ENCODE data around the gene SHFL. TPM values are rescaled to one million over a fixed set of nuclear protein-coding genes. Genes with fewer than 3 reads are reported as not detected.

The SHFL gene
- total and polyA plus RNA-seq, 2 donors = 22.8 to 55.6 TPM

DNA sequence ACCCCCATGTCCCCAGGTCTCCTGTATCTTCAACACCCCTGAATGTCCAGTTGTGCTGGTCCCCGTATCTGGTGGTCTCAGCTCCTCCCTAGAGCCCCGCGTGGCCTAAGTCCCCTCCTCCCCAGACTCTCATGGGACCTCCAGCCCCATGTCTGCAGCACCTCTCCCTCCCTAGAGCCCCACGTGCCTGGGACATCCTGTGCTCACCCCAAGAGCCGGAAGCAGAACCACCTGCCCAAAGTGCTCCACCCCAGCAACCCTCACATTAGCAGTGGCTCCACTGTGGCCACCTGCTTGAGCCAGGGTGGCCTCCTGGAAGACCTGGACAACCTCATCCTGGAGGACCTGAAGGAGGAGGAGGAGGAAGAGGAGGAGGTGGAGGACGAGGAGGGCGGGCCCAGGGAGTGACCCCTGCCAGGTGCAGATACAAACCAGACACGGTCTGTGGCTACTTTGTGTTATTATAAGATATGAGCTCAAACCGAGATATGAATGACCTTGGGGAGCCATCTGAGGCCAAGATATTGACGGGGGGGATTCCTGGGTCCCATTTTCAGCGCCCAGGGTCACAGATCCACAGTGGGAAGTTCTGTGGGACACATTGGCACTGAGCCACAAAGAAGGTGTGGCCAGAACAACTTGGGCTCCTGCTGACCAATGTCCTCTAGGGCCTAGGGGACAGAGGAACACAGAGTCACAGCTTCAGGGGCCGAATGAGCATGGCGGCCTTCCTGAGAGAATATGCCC, 6.0 kb downstream of the SHFL start:
- 94% methylated on average over 13 of the region's 13 CpGs for WGBS

GRCh38 chr19:10092648-10093294, 6.7 kb downstream of the SHFL start:
- no peak overlapping the region for H3K4me3 ChIP-seq (ENCODE audit: low read length in 2 of 2)
- H3K36me3 ChIP-seq (ENCODE audit: control insufficient read depth in 2 of 2, insufficient read depth in 2 of 2, low read length in 1 of 2) = peaks cover 23 to 27% of the 10 kb centered on the region in 2 donors
- no peaks in the 10 kb centered on the region for H3K27me3 ChIP-seq (ENCODE audit: control insufficient read depth in 2 of 2, insufficient read depth in 1 of 2, low read length in 1 of 2)
- DNase-seq (ENCODE audit: low read depth in 6 of 9, low spot score in 9 of 9) = no peak
- H3K9me3 ChIP-seq (ENCODE audit: control insufficient read depth in 2 of 2, insufficient read depth in 1 of 2, low read length in 1 of 2) = peaks cover 1 to 8% of the 10 kb centered on the region in 2 donors
- H3K4me1 ChIP-seq (ENCODE audit: control insufficient read depth in 2 of 2, insufficient read depth in 2 of 2, low read length in 2 of 2) = peaks cover 7 to 11% of the 10 kb centered on the region in 2 donors
- 98% methylated on average over 9 of the region's 9 CpGs for WGBS
- H3K27ac ChIP-seq (ENCODE audit: low read depth in 1 of 2, low read length in 1 of 2) = no peak overlapping the region

More for the DNA sequence above, 6.0 kb downstream of the SHFL start:
- Histone ChIP-seq H3K4me1 (ENCODE audit: control insufficient read depth in 2 of 2, insufficient read depth in 2 of 2, low read length in 2 of 2) (peaks cover 9 to 17% of the 10 kb centered on the region in 2 donors), H3K27me3 (ENCODE audit: control insufficient read depth in 2 of 2, insufficient read depth in 1 of 2, low read length in 1 of 2) (no peaks in the 10 kb centered on the region), H3K4me3 (ENCODE audit: low read length in 2 of 2) (no peak overlapping the region), H3K36me3 (ENCODE audit: control insufficient read depth in 2 of 2, insufficient read depth in 2 of 2, low read length in 1 of 2) (peaks cover 23 to 27% of the 10 kb centered on the region in 2 donors), H3K9me3 (ENCODE audit: control insufficient read depth in 2 of 2, insufficient read depth in 1 of 2, low read length in 1 of 2) (peaks cover 1 to 8% of the 10 kb centered on the region in 2 donors), H3K27ac (ENCODE audit: low read depth in 1 of 2, low read length in 1 of 2) (no peak overlapping the region)
- DNase-seq (ENCODE audit: low read depth in 6 of 9, low spot score in 9 of 9) = no peak

GRCh38 chr19:10093295-10094186, 7.4 kb downstream of the SHFL start:
- no peak for DNase-seq (ENCODE audit: low read depth in 6 of 9, low spot score in 9 of 9)
- WGBS = 97% methylated on average over 22 of the region's 22 CpGs

DNA sequence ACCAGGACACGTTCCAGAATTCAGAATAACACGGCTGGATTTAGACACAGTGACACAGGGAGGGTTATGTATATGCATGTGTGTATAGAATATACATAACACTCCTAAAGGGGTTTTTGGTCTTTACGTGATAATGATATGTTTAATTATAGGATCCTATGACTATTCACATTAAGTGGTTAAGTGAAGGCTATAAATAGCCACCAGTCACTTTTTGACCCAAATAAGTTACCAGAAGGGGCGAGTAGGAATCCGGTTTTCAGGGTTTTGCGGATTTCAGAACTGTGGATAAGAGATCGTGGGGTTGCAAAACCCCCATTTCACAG, 9.5 kb downstream of the SHFL start:
- DNase-seq (ENCODE audit: low read depth in 6 of 9, low spot score in 9 of 9) = no peak
- peaks cover 14% of the 10 kb centered on the region in 2 donors for H3K36me3 ChIP-seq (ENCODE audit: control insufficient read depth in 2 of 2, insufficient read depth in 2 of 2, low read length in 1 of 2)
- 77% methylated on average over 7 of the region's 7 CpGs for WGBS
- H3K27me3 ChIP-seq (ENCODE audit: control insufficient read depth in 2 of 2, insufficient read depth in 1 of 2, low read length in 1 of 2) = no peaks in the 10 kb centered on the region
- peaks cover 7 to 13% of the 10 kb centered on the region in 2 donors for H3K4me1 ChIP-seq (ENCODE audit: control insufficient read depth in 2 of 2, insufficient read depth in 2 of 2, low read length in 2 of 2)
- peak overlapping the region in 1 of 2 donors; percentile 72 for H3K27ac ChIP-seq (ENCODE audit: low read depth in 1 of 2, low read length in 1 of 2)
- peaks cover 1 to 8% of the 10 kb centered on the region in 2 donors for H3K9me3 ChIP-seq (ENCODE audit: control insufficient read depth in 2 of 2, insufficient read depth in 1 of 2, low read length in 1 of 2)
- H3K4me3 ChIP-seq (ENCODE audit: low read length in 2 of 2) = peak overlapping the region in 1 of 2 donors; percentile 33

More at GRCh38 chr19:10093295-10094186, 7.4 kb downstream of the SHFL start:
- Histone ChIP-seq H3K4me1 (ENCODE audit: control insufficient read depth in 2 of 2, insufficient read depth in 2 of 2, low read length in 2 of 2) (peaks cover 7 to 11% of the 10 kb centered on the region in 2 donors), H3K27me3 (ENCODE audit: control insufficient read depth in 2 of 2, insufficient read depth in 1 of 2, low read length in 1 of 2) (no peaks in the 10 kb centered on the region), H3K27ac (ENCODE audit: low read depth in 1 of 2, low read length in 1 of 2) (no peak overlapping the region), H3K36me3 (ENCODE audit: control insufficient read depth in 2 of 2, insufficient read depth in 2 of 2, low read length in 1 of 2) (peaks cover 23 to 27% of the 10 kb centered on the region in 2 donors), H3K9me3 (ENCODE audit: control insufficient read depth in 2 of 2, insufficient read depth in 1 of 2, low read length in 1 of 2) (peaks cover 1 to 8% of the 10 kb centered on the region in 2 donors), H3K4me3 (ENCODE audit: low read length in 2 of 2) (no peak overlapping the region)

DNA sequence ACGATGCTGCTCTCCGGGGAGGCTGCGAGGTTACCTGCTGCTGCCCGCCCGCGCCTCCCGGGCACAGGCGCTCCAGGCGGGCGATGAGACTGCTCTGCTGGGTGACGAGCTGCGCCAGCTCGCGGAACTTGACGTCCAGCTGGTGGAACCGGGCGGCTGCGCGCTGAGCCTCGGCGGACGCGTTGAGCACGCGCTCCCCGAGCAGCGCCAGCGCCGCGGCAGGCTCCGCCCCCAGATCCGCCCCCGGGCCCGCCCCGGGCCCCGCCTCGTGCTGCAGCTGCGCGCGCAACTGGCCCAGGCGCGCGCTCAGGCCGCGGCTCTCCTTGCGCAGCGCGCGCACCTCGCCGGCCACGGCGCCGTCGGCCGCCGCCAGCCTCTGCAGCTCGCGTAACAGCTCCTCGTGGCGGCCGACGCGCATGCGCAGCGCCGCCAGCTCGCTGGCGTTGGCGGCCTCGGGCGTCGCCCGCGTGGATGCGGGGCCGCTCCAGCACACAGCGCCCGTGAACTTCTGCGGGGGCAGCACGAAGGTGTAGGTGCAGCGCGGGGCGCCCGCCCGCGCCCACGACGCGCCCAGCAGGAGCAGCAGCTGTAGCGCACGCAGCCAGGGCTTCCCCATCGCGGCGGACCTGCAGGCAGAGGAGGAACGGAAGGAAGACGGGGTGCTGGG, 10.0 kb downstream of the SHFL start:
- Histone ChIP-seq H3K4me1 (ENCODE audit: control insufficient read depth in 2 of 2, insufficient read depth in 2 of 2, low read length in 2 of 2) (peaks cover 7 to 14% of the 10 kb centered on the region in 2 donors), H3K27ac (ENCODE audit: low read depth in 1 of 2, low read length in 1 of 2) (peak overlapping the region; percentile 63 to 88), H3K4me3 (ENCODE audit: low read length in 2 of 2) (peak overlapping the region; percentile 44 to 56), H3K27me3 (ENCODE audit: control insufficient read depth in 2 of 2, insufficient read depth in 1 of 2, low read length in 1 of 2) (no peaks in the 10 kb centered on the region), H3K9me3 (ENCODE audit: control insufficient read depth in 2 of 2, insufficient read depth in 1 of 2, low read length in 1 of 2) (peaks cover 1 to 8% of the 10 kb centered on the region in 2 donors), H3K36me3 (ENCODE audit: control insufficient read depth in 2 of 2, insufficient read depth in 2 of 2, low read length in 1 of 2) (peaks cover 12 to 13% of the 10 kb centered on the region in 2 donors)
- WGBS = 4% methylated on average over 97 of the region's 97 CpGs
- peak in 8 of 9 donors; percentile 69 to 92 (median 80) for DNase-seq (ENCODE audit: low read depth in 6 of 9, low spot score in 9 of 9)

GRCh38 chr19:10096615-10096963, 10.5 kb downstream of the SHFL start:
- peaks cover 8 to 12% of the 10 kb centered on the region in 2 donors for H3K36me3 ChIP-seq (ENCODE audit: control insufficient read depth in 2 of 2, insufficient read depth in 2 of 2, low read length in 1 of 2)
- H3K4me3 ChIP-seq (ENCODE audit: low read length in 2 of 2) = peak overlapping the region; percentile 44 to 56
- DNase-seq (ENCODE audit: low read depth in 6 of 9, low spot score in 9 of 9) = no peak
- peak overlapping the region; percentile 63 to 88 for H3K27ac ChIP-seq (ENCODE audit: low read depth in 1 of 2, low read length in 1 of 2)
- WGBS = 42% methylated on average over 26 of the region's 26 CpGs
- H3K4me1 ChIP-seq (ENCODE audit: control insufficient read depth in 2 of 2, insufficient read depth in 2 of 2, low read length in 2 of 2) = peaks cover 7 to 18% of the 10 kb centered on the region in 2 donors
- H3K9me3 ChIP-seq (ENCODE audit: control insufficient read depth in 2 of 2, insufficient read depth in 1 of 2, low read length in 1 of 2) = peaks cover 1 to 8% of the 10 kb centered on the region in 2 donors
- H3K27me3 ChIP-seq (ENCODE audit: control insufficient read depth in 2 of 2, insufficient read depth in 1 of 2, low read length in 1 of 2) = no peaks in the 10 kb centered on the region

DNA sequence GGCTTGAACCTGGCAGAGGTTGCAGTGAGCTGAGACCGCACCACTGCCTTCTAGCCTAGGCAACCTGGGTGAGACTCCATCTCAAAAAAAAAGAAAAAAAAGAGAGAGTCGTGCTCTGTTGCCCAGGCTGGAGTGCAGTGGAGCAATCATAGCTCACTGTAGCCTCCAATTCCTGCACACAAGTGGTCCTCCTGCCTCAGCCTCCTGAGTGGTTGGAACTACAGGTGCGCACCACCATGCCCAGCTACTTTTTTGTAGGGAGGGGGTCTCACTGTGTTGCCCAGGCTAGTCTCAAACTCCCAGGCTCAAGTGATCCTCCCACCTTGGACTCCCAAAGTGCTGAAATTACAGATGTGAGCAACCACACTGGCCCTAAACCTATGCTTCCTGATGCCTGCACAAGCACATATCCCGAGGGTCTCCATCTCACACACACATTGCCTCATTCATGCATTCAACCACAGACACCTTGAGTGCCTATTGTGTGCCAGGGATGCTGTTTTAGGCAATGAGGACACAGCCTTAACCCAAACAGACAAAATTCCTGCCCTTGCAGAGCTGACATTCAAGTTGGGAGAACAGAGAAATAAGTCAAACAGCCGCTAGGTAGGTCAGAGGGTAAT, 14.2 kb downstream of the SHFL start:
- WGBS = 96% methylated on average over 5 of the region's 5 CpGs
- H3K36me3 ChIP-seq (ENCODE audit: control insufficient read depth in 2 of 2, insufficient read depth in 2 of 2, low read length in 1 of 2) = no peaks in the 10 kb centered on the region
- no peaks in the 10 kb centered on the region for H3K27me3 ChIP-seq (ENCODE audit: control insufficient read depth in 2 of 2, insufficient read depth in 1 of 2, low read length in 1 of 2)
- peak overlapping the region in 1 of 2 donors; percentile 31 for H3K27ac ChIP-seq (ENCODE audit: low read depth in 1 of 2, low read length in 1 of 2)
- no peak overlapping the region for H3K4me3 ChIP-seq (ENCODE audit: low read length in 2 of 2)
- no peak for DNase-seq (ENCODE audit: low read depth in 6 of 9, low spot score in 9 of 9)
- peaks cover 1 to 4% of the 10 kb centered on the region in 2 donors for H3K9me3 ChIP-seq (ENCODE audit: control insufficient read depth in 2 of 2, insufficient read depth in 1 of 2, low read length in 1 of 2)
- peaks cover 12 to 47% of the 10 kb centered on the region in 2 donors for H3K4me1 ChIP-seq (ENCODE audit: control insufficient read depth in 2 of 2, insufficient read depth in 2 of 2, low read length in 2 of 2)

- 89% methylated on average over 7 of the region's 7 CpGs for WGBS
- Histone ChIP-seq H3K9me3 (ENCODE audit: control insufficient read depth in 2 of 2, insufficient read depth in 1 of 2, low read length in 1 of 2) (no peaks in the 10 kb centered on the region), H3K4me3 (ENCODE audit: low read length in 2 of 2) (no peak overlapping the region), H3K27me3 (ENCODE audit: control insufficient read depth in 2 of 2, insufficient read depth in 1 of 2, low read length in 1 of 2) (no peaks in the 10 kb centered on the region), H3K4me1 (ENCODE audit: control insufficient read depth in 2 of 2, insufficient read depth in 2 of 2, low read length in 2 of 2) (peaks cover 21 to 57% of the 10 kb centered on the region in 2 donors), H3K36me3 (ENCODE audit: control insufficient read depth in 2 of 2, insufficient read depth in 2 of 2, low read length in 1 of 2) (peaks cover 7 to 8% of the 10 kb centered on the region in 2 donors), H3K27ac (ENCODE audit: low read depth in 1 of 2, low read length in 1 of 2) (peak overlapping the region; percentile 86 to 96)
- peak in 1 of 9 donors; percentile 37 for DNase-seq (ENCODE audit: low read depth in 6 of 9, low spot score in 9 of 9)
These were observed 16.7 kb downstream of the SHFL start for GRCh38 chr19:10102787-10103236.
